ENCODE results near the gene AHCYL1. TPM values are rescaled to one million over a fixed set of nuclear protein-coding genes. Genes with fewer than 3 reads are reported as not detected.
"Not testable (repeated sequence)": the region's sequence is repeated elsewhere in the genome, so short reads cannot be mapped to it uniquely, and the experiment has no call there.

AHCYL1 gene
- total RNA-seq, 2 experiments from 2014 or later = 55.0 to 64.5 TPM

GRCh38 chr1:109951501-109951900 lies 33.1 kb upstream of the AHCYL1 start:
- H3K27me3 Mint-ChIP-seq (ENCODE audit: low read depth); DNase-seq; H3K9me3 Mint-ChIP-seq (ENCODE audit: insufficient read depth); H3K27ac Mint-ChIP-seq; POLR2A ChIA-PET; H3K4me1 Mint-ChIP-seq (ENCODE audit: low read depth); H3K4me3 Mint-ChIP-seq; ATAC-seq; H3K36me3 Mint-ChIP-seq (ENCODE audit: low read depth): not testable (repeated sequence)
- CTCF ChIA-PET = interaction anchor here (1.2 kb wide), 1 partner anchor 21 kb away, joined by 3 read pairs; no protein-coding TSS in a partner anchor

DNA sequence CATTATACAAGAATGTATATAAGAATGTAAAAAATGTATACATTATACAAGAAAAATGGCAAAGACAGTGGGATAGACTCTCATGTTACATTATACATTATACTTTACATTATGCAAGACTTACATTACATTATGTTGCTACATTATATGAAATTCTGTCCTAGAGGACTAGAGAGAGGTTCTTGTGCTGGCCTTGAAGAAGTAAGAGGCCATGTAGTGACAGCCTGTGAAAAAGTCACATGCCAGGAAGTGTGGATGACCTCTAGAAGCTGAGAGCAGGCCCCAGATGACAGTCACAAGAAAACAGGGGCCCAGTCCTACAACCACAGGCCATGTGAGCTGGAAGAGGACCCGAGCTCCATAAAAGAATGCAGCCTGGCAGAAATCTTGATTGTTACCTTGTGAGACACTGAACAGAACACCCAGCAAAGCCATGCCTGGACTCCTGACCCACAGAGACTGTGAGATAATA lies 30.5 kb upstream of the AHCYL1 start:
- Mint-ChIP-seq H3K36me3 (ENCODE audit: low read depth) (no peaks in the 10 kb centered on the region), H3K27ac (no peak overlapping the region), H3K27me3 (ENCODE audit: low read depth) (peaks cover 16% of the 10 kb centered on the region), H3K9me3 (ENCODE audit: insufficient read depth) (no peaks in the 10 kb centered on the region), H3K4me1 (ENCODE audit: low read depth) (no peaks in the 10 kb centered on the region), H3K4me3 (no peak overlapping the region)
- POLR2A ChIA-PET = no interaction called here
- ATAC-seq (no peak), DNase-seq (no peak)
- CTCF ChIA-PET = interaction anchor here (1.4 to 1.7 kb wide), 2 partner anchors 30 to 314 kb away, joined by 3 to 4 read pairs; no protein-coding TSS in a partner anchor

- H3K36me3 Mint-ChIP-seq (ENCODE audit: low read depth) = no peaks in the 10 kb centered on the region
- no peak for ATAC-seq
- ChIA-PET CTCF (interaction anchor here (0.8 to 1.7 kb wide), 6 partner anchors 14 to 320 kb away, joined by 3 to 10 read pairs (median 4); partner anchors contain the start of gene AHCYL1), POLR2A (no interaction called here)
- peaks cover 30% of the 10 kb centered on the region for H3K27me3 Mint-ChIP-seq (ENCODE audit: low read depth)
- H3K9me3 Mint-ChIP-seq (ENCODE audit: insufficient read depth) = no peaks in the 10 kb centered on the region
- no peaks in the 10 kb centered on the region for H3K4me1 Mint-ChIP-seq (ENCODE audit: low read depth)
- no peak for DNase-seq
- no peak overlapping the region for H3K4me3 Mint-ChIP-seq
- no peak overlapping the region for H3K27ac Mint-ChIP-seq
Measured at GRCh38 chr1:109959632-109959973, 25.0 kb upstream of the AHCYL1 start.

GRCh38 chr1:109959974-109960744 lies 24.4 kb upstream of the AHCYL1 start:
- Mint-ChIP-seq H3K4me1 (ENCODE audit: low read depth) (no peaks in the 10 kb centered on the region), H3K27me3 (ENCODE audit: low read depth) (peaks cover 32% of the 10 kb centered on the region), H3K36me3 (ENCODE audit: low read depth) (no peaks in the 10 kb centered on the region), H3K27ac (no peak overlapping the region), H3K9me3 (ENCODE audit: insufficient read depth) (no peaks in the 10 kb centered on the region), H3K4me3 (no peak overlapping the region)
- ChIA-PET CTCF (interaction anchor here (0.8 to 1.7 kb wide), 5 partner anchors 15 to 320 kb away, joined by 3 to 10 read pairs (median 3); partner anchors contain the start of gene AHCYL1), POLR2A (no interaction called here)
- DNase-seq (no peak), ATAC-seq (no peak)

GRCh38 chr1:109960745-109961094 lies 23.8 kb upstream of the AHCYL1 start:
- DNase-seq = no peak
- CTCF ChIA-PET = interaction anchor here (1.2 kb wide), 1 partner anchor 15 kb away, joined by 3 read pairs; no protein-coding TSS in a partner anchor
- no peak overlapping the region for H3K4me3 Mint-ChIP-seq

DNA sequence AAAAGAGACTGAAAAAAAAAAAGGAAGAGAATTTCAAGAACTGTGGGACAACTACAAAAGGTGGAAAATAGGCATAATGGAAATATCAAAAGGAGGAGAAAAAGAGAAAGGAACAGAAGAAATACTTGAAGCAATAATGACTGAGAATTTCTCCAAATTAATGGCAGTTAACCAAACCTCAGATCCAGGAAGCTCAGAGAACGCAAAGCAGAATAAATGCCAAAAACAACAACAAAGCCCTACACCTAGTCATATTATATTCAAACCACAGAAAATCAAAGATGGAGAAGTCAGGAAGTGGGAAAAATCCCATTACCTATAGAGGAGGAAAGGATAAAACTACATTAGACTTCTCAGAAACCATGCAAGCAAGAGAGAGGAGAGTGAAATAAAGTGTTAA lies 20.7 kb upstream of the AHCYL1 start:
- Mint-ChIP-seq H3K27me3 (ENCODE audit: low read depth) (peaks cover 30% of the 10 kb centered on the region), H3K36me3 (ENCODE audit: low read depth) (no peaks in the 10 kb centered on the region), H3K9me3 (ENCODE audit: insufficient read depth) (no peaks in the 10 kb centered on the region), H3K27ac (no peak overlapping the region), H3K4me3 (no peak overlapping the region), H3K4me1 (ENCODE audit: low read depth) (no peaks in the 10 kb centered on the region)
- CTCF ChIA-PET = interaction anchor here (2.8 kb wide), 1 partner anchor 20 kb away, joined by 14 read pairs; the partner anchor contains the start of gene AHCYL1
- POLR2A ChIA-PET = no interaction called here
- DNase-seq (no peak), ATAC-seq (no peak)

More at GRCh38 chr1:109960745-109961094, 23.8 kb upstream of the AHCYL1 start:
- Mint-ChIP-seq H3K27me3 (ENCODE audit: low read depth) (peaks cover 33% of the 10 kb centered on the region), H3K36me3 (ENCODE audit: low read depth) (no peaks in the 10 kb centered on the region), H3K4me1 (ENCODE audit: low read depth) (no peaks in the 10 kb centered on the region), H3K27ac (no peak overlapping the region), H3K9me3 (ENCODE audit: insufficient read depth) (no peaks in the 10 kb centered on the region)
- POLR2A ChIA-PET = no interaction called here
- ATAC-seq = no peak

DNA sequence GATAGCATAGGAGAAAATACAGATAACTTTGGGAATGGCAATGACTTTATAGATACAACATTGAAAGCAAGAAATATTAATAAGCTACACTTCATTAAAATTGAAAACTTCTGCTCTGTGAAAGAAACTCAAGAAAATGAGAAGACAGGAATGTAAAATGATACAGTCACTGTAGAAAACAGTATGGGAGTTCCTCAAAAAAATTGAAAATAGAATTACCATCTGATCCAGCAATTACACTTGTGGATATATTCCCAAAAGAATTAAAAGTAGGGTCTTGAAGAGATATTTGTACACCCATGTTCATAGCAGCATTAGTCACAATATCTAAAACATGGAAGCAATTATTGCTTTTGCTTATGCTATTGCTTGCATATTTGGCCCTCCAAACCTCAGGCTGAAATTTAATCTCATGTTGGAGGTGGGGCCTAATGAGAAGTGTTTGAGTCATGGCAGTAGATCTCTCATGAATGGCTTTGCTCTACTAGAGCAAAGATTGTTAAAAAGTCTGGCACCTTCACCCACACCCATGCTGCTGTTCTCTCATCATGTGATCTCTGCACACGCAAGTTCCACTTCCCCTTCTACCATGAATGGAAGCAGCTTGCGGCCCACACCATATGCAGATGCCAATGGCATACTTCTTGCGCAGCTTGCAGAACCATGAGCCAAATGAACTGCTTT lies 15.3 kb upstream of the AHCYL1 start:
- DNase-seq = no peak
- CTCF ChIA-PET = interaction anchor here (1.0 to 2.0 kb wide), 4 partner anchors 11 to 15 kb away, joined by 3 to 5 read pairs (median 4); partner anchors contain the start of gene AHCYL1
- no peaks in the 10 kb centered on the region for H3K9me3 Mint-ChIP-seq (ENCODE audit: insufficient read depth)
- POLR2A ChIA-PET = no interaction called here
- peaks cover 47% of the 10 kb centered on the region for H3K27me3 Mint-ChIP-seq (ENCODE audit: low read depth)
- no peak overlapping the region for H3K27ac Mint-ChIP-seq
- no peaks in the 10 kb centered on the region for H3K36me3 Mint-ChIP-seq (ENCODE audit: low read depth)
- no peak for ATAC-seq
- H3K4me1 Mint-ChIP-seq (ENCODE audit: low read depth) = no peaks in the 10 kb centered on the region
- H3K4me3 Mint-ChIP-seq = no peak overlapping the region

GRCh38 chr1:109969907-109970306 lies 14.7 kb upstream of the AHCYL1 start:
- no peaks in the 10 kb centered on the region for H3K9me3 Mint-ChIP-seq (ENCODE audit: insufficient read depth)
- H3K27ac Mint-ChIP-seq = no peak overlapping the region
- no peak for ATAC-seq
- no peaks in the 10 kb centered on the region for H3K4me1 Mint-ChIP-seq (ENCODE audit: low read depth)
- H3K36me3 Mint-ChIP-seq (ENCODE audit: low read depth) = no peaks in the 10 kb centered on the region
- DNase-seq = no peak
- ChIA-PET POLR2A (no interaction called here), CTCF (interaction anchor here (1.6 to 2.0 kb wide), 2 partner anchors 11 to 15 kb away, joined by 4 to 5 read pairs; partner anchors contain the start of gene AHCYL1)
- no peak overlapping the region for H3K4me3 Mint-ChIP-seq
- H3K27me3 Mint-ChIP-seq (ENCODE audit: low read depth) = peaks cover 47% of the 10 kb centered on the region

DNA sequence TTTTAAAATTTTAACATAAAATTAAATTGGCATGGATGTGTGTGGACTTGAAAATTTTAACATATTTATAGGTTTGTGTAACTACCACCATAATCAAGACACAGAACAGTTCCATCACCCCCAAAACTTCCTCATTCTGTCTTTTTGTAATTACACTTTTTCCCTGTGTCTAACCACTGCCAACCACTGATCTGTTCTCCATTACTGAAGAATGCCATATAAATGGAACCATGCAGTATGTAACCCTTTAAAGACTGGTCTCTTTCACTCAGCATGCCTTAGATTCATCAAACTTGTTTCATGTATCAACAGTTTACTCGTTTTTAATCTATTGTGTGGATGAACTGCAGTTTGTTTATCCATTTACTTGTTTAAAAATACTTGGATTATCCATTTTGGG lies 13.0 kb upstream of the AHCYL1 start:
- Mint-ChIP-seq H3K9me3 (ENCODE audit: insufficient read depth) (no peaks in the 10 kb centered on the region), H3K27me3 (ENCODE audit: low read depth) (peaks cover 45% of the 10 kb centered on the region), H3K27ac (no peak overlapping the region), H3K36me3 (ENCODE audit: low read depth) (no peaks in the 10 kb centered on the region), H3K4me3 (no peak overlapping the region), H3K4me1 (ENCODE audit: low read depth) (no peaks in the 10 kb centered on the region)
- ChIA-PET CTCF (interaction anchor here (0.8 to 3.5 kb wide), 6 partner anchors 13 to 197 kb away, joined by 3 to 24 read pairs (median 4); partner anchors contain the start of gene AHCYL1), POLR2A (no interaction called here)
- no peak for ATAC-seq
- no peak for DNase-seq

- ATAC-seq = no peak
- H3K27ac Mint-ChIP-seq = no peak overlapping the region
Measured at GRCh38 chr1:109974191-109974590, 10.4 kb upstream of the AHCYL1 start.

GRCh38 chr1:109975718-109976117 lies 8.8 kb upstream of the AHCYL1 start:
- peaks cover 25% of the 10 kb centered on the region for H3K27me3 Mint-ChIP-seq (ENCODE audit: low read depth)
- ChIA-PET POLR2A (interaction anchor here (0.6 kb wide), 1 partner anchor 323 kb away, joined by 3 read pairs; no protein-coding TSS in a partner anchor), CTCF (interaction anchor here (1.3 to 14.0 kb wide), 2 partner anchors 9 to 194 kb away, joined by 7 to 1017 read pairs; partner anchors contain the start of gene AHCYL1)
- DNase-seq (no peak), ATAC-seq (no peak)
- no peaks in the 10 kb centered on the region for H3K9me3 Mint-ChIP-seq (ENCODE audit: insufficient read depth)
- no peak overlapping the region for H3K4me3 Mint-ChIP-seq
- H3K36me3 Mint-ChIP-seq (ENCODE audit: low read depth) = no peaks in the 10 kb centered on the region
- no peak overlapping the region for H3K27ac Mint-ChIP-seq
- no peaks in the 10 kb centered on the region for H3K4me1 Mint-ChIP-seq (ENCODE audit: low read depth)

More at GRCh38 chr1:109974191-109974590, 10.4 kb upstream of the AHCYL1 start:
- DNase-seq = no peak
- ChIA-PET CTCF (interaction anchor here (0.7 to 3.5 kb wide), 4 partner anchors 10 to 334 kb away, joined by 3 to 24 read pairs (median 7); partner anchors contain the start of gene AHCYL1), POLR2A (no interaction called here)
- Mint-ChIP-seq H3K27me3 (ENCODE audit: low read depth) (peaks cover 38% of the 10 kb centered on the region), H3K9me3 (ENCODE audit: insufficient read depth) (no peaks in the 10 kb centered on the region), H3K4me1 (ENCODE audit: low read depth) (no peaks in the 10 kb centered on the region), H3K36me3 (ENCODE audit: low read depth) (no peaks in the 10 kb centered on the region), H3K4me3 (no peak overlapping the region)

Measured in activated CD8-positive, alpha-beta T cell treated with anti-CD3 and anti-CD28 coated beads, Interleukin-2, amount 10 ng/mL, durations not matched to agents 7 days and 5 days (primary cell).